ENCODE data around the gene DALRD3. TPM values are rescaled to one million over a fixed set of nuclear protein-coding genes. Genes with fewer than 3 reads are reported as not detected.

Gene DALRD3
- total RNA-seq, 1 donor from 2014 or later = 32.9 TPM

DNA sequence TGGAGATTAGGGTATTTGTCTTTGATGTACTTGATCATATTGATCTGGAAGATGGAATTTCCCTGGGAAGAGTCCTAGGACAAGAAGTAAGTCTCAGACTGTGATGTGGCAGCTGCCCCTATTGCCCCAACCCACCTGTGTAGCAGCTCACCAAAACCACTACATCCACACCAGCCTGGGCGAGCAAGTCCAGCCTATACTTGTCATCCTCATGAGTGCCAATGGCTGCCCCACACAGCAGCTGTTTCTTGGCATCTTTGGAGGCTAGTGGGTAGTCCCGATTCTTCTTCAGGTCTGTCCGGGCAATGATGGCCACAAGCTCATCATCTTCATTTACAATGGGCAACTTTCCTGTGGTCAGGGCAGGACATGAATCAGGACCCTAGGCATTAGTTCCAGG, 8.2 kb upstream of the DALRD3 start:
- no peak overlapping the region for H3K27ac Mint-ChIP-seq
- H3K27me3 ChIP-seq = no peaks in the 10 kb centered on the region
- H3K4me1 ChIP-seq = peaks cover 18% of the 10 kb centered on the region
- no peaks in the 10 kb centered on the region for H3K9me3 Mint-ChIP-seq
- no peak overlapping the region for H3K27ac ChIP-seq
- no peak overlapping the region for H3K4me3 ChIP-seq
- H3K27me3 Mint-ChIP-seq (ENCODE audit: insufficient read depth, low read depth) = peaks cover 14% of the 10 kb centered on the region
- no peak for DNase-seq (ENCODE audit: low spot score)
- H3K36me3 ChIP-seq = no peaks in the 10 kb centered on the region
- H3K79me2 ChIP-seq (ENCODE audit: low read depth) = peaks cover 39% of the 10 kb centered on the region
- peaks cover 70% of the 10 kb centered on the region for H3F3A ChIP-seq (ENCODE audit: low read depth)
- peaks cover 29% of the 10 kb centered on the region for H3K4me1 Mint-ChIP-seq
- peaks cover 30% of the 10 kb centered on the region for H3K36me3 Mint-ChIP-seq
- peaks cover 8% of the 10 kb centered on the region for H4K20me1 ChIP-seq (ENCODE audit: low read depth)
- H3K4me3 Mint-ChIP-seq = no peak overlapping the region
- H3K9ac ChIP-seq = no peak overlapping the region
- TF ChIP-seq, protein P1, sequence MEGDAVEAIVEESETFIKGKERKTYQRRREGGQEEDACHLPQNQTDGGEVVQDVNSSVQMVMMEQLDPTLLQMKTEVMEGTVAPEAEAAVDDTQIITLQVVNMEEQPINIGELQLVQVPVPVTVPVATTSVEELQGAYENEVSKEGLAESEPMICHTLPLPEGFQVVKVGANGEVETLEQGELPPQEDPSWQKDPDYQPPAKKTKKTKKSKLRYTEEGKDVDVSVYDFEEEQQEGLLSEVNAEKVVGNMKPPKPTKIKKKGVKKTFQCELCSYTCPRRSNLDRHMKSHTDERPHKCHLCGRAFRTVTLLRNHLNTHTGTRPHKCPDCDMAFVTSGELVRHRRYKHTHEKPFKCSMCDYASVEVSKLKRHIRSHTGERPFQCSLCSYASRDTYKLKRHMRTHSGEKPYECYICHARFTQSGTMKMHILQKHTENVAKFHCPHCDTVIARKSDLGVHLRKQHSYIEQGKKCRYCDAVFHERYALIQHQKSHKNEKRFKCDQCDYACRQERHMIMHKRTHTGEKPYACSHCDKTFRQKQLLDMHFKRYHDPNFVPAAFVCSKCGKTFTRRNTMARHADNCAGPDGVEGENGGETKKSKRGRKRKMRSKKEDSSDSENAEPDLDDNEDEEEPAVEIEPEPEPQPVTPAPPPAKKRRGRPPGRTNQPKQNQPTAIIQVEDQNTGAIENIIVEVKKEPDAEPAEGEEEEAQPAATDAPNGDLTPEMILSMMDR (IDR thresholded peaks at IDR 0.05) = no peak
- TF ChIP-seq EZH2 (IDR thresholded peaks at IDR 0.05) = no peak
- TF ChIP-seq EZH2phosphoT487 (IDR thresholded peaks at IDR 0.05) = no peak
- H3K4me2 ChIP-seq = no peak overlapping the region
- no peak overlapping the region for H2AFZ ChIP-seq (replicated peaks)
- no peaks in the 10 kb centered on the region for H3K9me3 ChIP-seq (ENCODE audit: low read depth)

DNA sequence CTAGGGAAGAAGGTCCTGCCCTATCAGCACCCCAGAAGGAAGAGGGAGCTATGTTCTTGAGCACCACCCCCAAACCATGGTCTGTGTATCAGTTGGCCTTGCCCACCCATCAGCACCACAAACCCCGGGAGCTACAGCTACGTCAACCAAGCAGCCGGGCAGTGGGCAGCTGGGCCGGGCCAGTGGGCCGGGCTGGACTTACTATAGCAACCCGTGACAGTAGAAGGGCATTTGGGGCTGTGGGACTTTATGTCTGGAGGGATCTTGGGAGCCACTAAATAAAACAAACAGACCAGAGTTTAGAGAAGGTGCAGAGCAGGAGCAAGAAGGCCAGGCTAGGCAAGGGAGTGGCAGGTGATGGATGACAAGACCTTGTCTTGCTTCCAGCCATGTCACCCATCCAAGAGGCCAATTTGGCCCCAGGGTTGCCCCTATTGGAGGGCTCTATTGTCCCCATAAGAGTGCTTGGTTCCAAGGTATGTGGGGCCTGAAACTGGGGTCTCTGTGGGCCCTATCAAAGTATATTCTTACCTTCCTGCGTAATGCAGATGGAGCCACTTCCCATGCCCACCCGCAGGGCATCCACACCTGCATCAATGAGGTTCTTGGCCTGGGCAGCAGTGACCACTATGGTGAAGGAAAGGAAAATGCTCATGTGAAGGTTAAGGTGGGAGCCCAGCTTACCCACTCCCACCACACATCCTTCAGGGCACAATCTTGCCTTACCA, 7.6 kb upstream of the DALRD3 start:
- Mint-ChIP-seq H3K9me3 (no peaks in the 10 kb centered on the region), H3K27ac (no peak overlapping the region), H3K27me3 (ENCODE audit: insufficient read depth, low read depth) (peaks cover 14% of the 10 kb centered on the region), H3K4me3 (peak overlapping the region; percentile 67), H3K4me1 (peaks cover 29% of the 10 kb centered on the region), H3K36me3 (peaks cover 29% of the 10 kb centered on the region)
- no peaks in the 10 kb centered on the region for H3K36me3 ChIP-seq
- H3K27me3 ChIP-seq = no peaks in the 10 kb centered on the region
- no peak overlapping the region for H3K27ac ChIP-seq
- H4K20me1 ChIP-seq (ENCODE audit: low read depth) = peaks cover 8% of the 10 kb centered on the region
- H3K9me3 ChIP-seq (ENCODE audit: low read depth) = no peaks in the 10 kb centered on the region
- no peak overlapping the region for H2AFZ ChIP-seq (replicated peaks)
- no peak overlapping the region for H3K9ac ChIP-seq
- peaks cover 42% of the 10 kb centered on the region for H3K79me2 ChIP-seq (ENCODE audit: low read depth)
- TF ChIP-seq EZH2phosphoT487 (IDR thresholded peaks at IDR 0.05) (no peak), EZH2 (IDR thresholded peaks at IDR 0.05) (no peak)
- TF ChIP-seq, protein P1 (IDR thresholded peaks at IDR 0.05) = no peak
- DNase-seq (ENCODE audit: low spot score) = no peak
- H3K4me3 ChIP-seq = no peak overlapping the region
- peaks cover 18% of the 10 kb centered on the region for H3K4me1 ChIP-seq
- H3K4me2 ChIP-seq = no peak overlapping the region
- peaks cover 66% of the 10 kb centered on the region for H3F3A ChIP-seq (ENCODE audit: low read depth)

DNA sequence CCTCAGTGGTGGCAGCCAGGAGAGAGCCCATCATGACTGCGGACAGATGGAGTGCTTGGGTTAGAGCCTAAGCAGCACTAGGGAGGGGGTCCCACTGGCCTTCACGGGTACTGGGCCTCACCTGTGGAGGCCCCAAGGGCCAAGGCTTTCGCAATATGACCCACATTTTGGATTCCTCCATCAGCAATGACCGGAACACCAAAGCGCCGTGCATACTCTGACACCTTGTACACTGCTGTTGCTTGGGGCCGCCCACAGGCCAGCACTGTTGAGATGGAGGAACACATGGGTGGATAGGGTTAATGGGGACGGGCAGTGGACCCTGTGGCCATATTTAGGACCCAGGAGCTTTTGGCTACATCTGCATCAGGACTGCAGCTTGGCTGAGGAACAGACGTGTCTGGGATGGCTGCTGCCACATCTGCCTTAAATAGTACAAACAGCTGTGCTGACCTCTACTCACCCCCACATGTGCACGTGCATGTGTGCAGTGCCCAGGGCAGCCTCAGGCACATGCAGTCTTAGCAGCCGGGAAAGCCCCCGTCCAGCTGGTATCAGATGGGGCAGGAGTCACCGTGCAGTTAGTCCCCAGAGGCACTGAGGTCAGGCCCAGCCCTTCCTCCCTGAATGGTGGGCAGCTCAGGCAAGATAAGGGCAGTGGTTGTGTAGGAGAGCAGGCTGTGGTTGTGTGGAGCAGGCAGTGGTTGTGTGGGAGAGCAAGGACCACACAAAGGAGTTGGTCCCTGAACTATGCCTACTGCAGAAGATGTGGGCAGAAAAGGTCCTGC, 6.8 kb upstream of the DALRD3 start:
- Histone ChIP-seq H3F3A (ENCODE audit: low read depth) (peaks cover 60% of the 10 kb centered on the region), H4K20me1 (ENCODE audit: low read depth) (peaks cover 9% of the 10 kb centered on the region), H3K4me1 (peaks cover 19% of the 10 kb centered on the region), H3K4me3 (no peak overlapping the region), H3K36me3 (no peaks in the 10 kb centered on the region), H2AFZ (replicated peaks) (no peak overlapping the region), H3K27me3 (no peaks in the 10 kb centered on the region), H3K9ac (no peak overlapping the region), H3K9me3 (ENCODE audit: low read depth) (no peaks in the 10 kb centered on the region), H3K27ac (no peak overlapping the region), H3K4me2 (no peak overlapping the region), H3K79me2 (ENCODE audit: low read depth) (peaks cover 49% of the 10 kb centered on the region)
- Mint-ChIP-seq H3K36me3 (peaks cover 29% of the 10 kb centered on the region), H3K27ac (no peak overlapping the region), H3K27me3 (ENCODE audit: insufficient read depth, low read depth) (peaks cover 14% of the 10 kb centered on the region), H3K4me1 (peaks cover 32% of the 10 kb centered on the region), H3K4me3 (no peak overlapping the region), H3K9me3 (no peaks in the 10 kb centered on the region)
- no peak for DNase-seq (ENCODE audit: low spot score)
- TF ChIP-seq EZH2phosphoT487 (IDR thresholded peaks at IDR 0.05) = no peak
- TF ChIP-seq, protein P1 (IDR thresholded peaks at IDR 0.05) = no peak
- TF ChIP-seq EZH2 (IDR thresholded peaks at IDR 0.05) = no peak
